HG03159 (cell line): ENCODE results near the gene RPS19.

Experiments
- ATAC-seq: cut with Tn5 transposase; IDR thresholded peaks from one replicate; pipeline ENCODE4 v1.9.1; 2021; ENCODE audit warnings: mild to moderate bottlenecking, moderate library complexity; ENCODE audit not compliant: unreplicated experiment

The RPS19 gene

GRCh38 chr19:41877916-41878905 lies 18.2 kb downstream of the RPS19 start:
- peak; percentile 10 for ATAC-seq

- no peak for ATAC-seq
Measured at GRCh38 chr19:41879080-41879479, 19.0 kb downstream of the RPS19 start.

- no peak for ATAC-seq
Measured at GRCh38 chr19:41879670-41880328, 19.7 kb downstream of the RPS19 start.

GRCh38 chr19:41880329-41880708 lies 20.3 kb downstream of the RPS19 start:
- ATAC-seq: no peak

GRCh38 chr19:41882568-41883462 lies 22.8 kb downstream of the RPS19 start, which contains the start of gene ARHGEF1:
Gene ARHGEF1, plus strand, starts transcription at chr19:41883184. Its CDS starts 4,899 bp downstream, at chr19:41888083.
- ATAC-seq: no peak

GRCh38 chr19:41883463-41883820 lies 23.4 kb downstream of the RPS19 start:
- no peak for ATAC-seq

GRCh38 chr19:41883821-41884733 lies 24.0 kb downstream of the RPS19 start:
- ATAC-seq: peak; percentile 66

GRCh38 chr19:41886761-41887710 lies 27.0 kb downstream of the RPS19 start:
- no peak for ATAC-seq

- no peak for ATAC-seq
Measured at GRCh38 chr19:41887711-41888382, 27.8 kb downstream of the RPS19 start.

- ATAC-seq: no peak
Measured at GRCh38 chr19:41888926-41889325, 28.9 kb downstream of the RPS19 start.

- no peak for ATAC-seq
Measured at GRCh38 chr19:41889896-41890295, 29.8 kb downstream of the RPS19 start.

- no peak for ATAC-seq
Measured at GRCh38 chr19:41890936-41891335, 30.9 kb downstream of the RPS19 start.

- ATAC-seq: no peak
Measured at GRCh38 chr19:41892173-41892902, 32.3 kb downstream of the RPS19 start.

- ATAC-seq: no peak
Measured at GRCh38 chr19:41893899-41894298, 33.8 kb downstream of the RPS19 start.

GRCh38 chr19:41894350-41894749 lies 34.3 kb downstream of the RPS19 start:
- ATAC-seq: no peak

- no peak for ATAC-seq
Measured at GRCh38 chr19:41895745-41896580, 35.9 kb downstream of the RPS19 start.

- no peak for ATAC-seq
Measured at GRCh38 chr19:41896581-41896942, 36.5 kb downstream of the RPS19 start.
